ENCODE data around the gene GINS1. TPM values are rescaled to one million over a fixed set of nuclear protein-coding genes. Genes with fewer than 3 reads are reported as not detected.

Gene GINS1
- total and polyA plus RNA-seq, 2 of the 8 experiments (the other 6 are each of a cell fraction or from before 2014, with no cell fraction given), result 44.7 to 68.4 TPM

DNA sequence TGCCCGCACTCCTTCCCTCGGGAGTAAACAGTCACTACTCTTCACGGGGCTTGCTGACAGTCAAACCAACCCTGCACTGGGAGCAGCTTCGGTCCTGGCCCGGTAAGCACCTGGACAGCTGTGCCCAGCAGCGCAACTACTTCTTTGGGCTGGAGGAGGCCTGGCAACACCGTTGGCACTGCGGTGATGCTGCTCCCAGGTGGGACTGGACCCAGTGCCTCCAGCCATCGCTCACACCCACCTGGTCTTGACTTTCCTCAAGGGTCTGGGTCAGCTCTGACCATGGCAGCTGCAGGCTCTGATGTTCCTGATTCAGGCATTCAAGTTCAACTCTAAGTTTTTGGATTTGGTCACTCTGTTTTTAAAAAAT lies 53.8 kb downstream of the GINS1 start:
- Histone ChIP-seq H3K27me3 (replicated peaks in 1 of 4; ENCODE audit: control insufficient read depth in 3 of 4, extremely low read depth in 1 of 4, insufficient read depth in 3 of 4, low read length in 3 of 4) (no peaks in the 10 kb centered on the region), H3K27ac (ENCODE audit: low read depth, low read length) (no peak overlapping the region), H3K4me2 (ENCODE audit: insufficient read depth in 1 of 2, low read depth in 2 of 2, low read length in 2 of 2) (no peak overlapping the region), H4K91ac (replicated peaks; ENCODE audit: insufficient read length, low read length) (no peak overlapping the region), H3K79me1 (ENCODE audit: low read depth, low read length) (no peaks in the 10 kb centered on the region), H3K23ac (ENCODE audit: insufficient read length) (no peak overlapping the region), H3K4ac (replicated peaks; ENCODE audit: insufficient read length, low read depth, low read length) (no peak overlapping the region), H2AK5ac (ENCODE audit: low read depth, low read length) (no peak overlapping the region), H3K4me1 (replicated peaks in 1 of 4; ENCODE audit: control insufficient read depth in 3 of 4, insufficient read depth in 4 of 4, low read length in 3 of 4) (no peaks in the 10 kb centered on the region; a peak in 1 of 7 replicates), H3K18ac (ENCODE audit: extremely low read depth, low read length) (no peak overlapping the region), H3K14ac (ENCODE audit: insufficient read length) (no peak overlapping the region), H2BK5ac (ENCODE audit: low read depth, low read length) (no peak overlapping the region), H2BK120ac (replicated peaks; ENCODE audit: low read depth, low read length) (no peak overlapping the region), H3K4me3 (ENCODE audit: extremely low read depth in 1 of 4, insufficient read depth in 2 of 4, low read depth in 3 of 4, low read length in 4 of 4) (no peak overlapping the region), H4K5ac (ENCODE audit: insufficient read length, low read depth, low read length) (no peak overlapping the region), H3K9me3 (ENCODE audit: insufficient read depth in 2 of 2, low read depth in 1 of 2, low read length in 1 of 2) (no peaks in the 10 kb centered on the region), H2BK15ac (ENCODE audit: low read length) (no peak overlapping the region), H3K9ac (replicated peaks in 1 of 4; ENCODE audit: extremely low read depth in 1 of 4, low read depth in 3 of 4, low read length in 3 of 4) (no peak overlapping the region), H4K8ac (ENCODE audit: extremely low read depth, insufficient read depth, low read length) (no peak overlapping the region), H2BK12ac (ENCODE audit: low read depth, low read length) (no peak overlapping the region), H3K56ac (replicated peaks; ENCODE audit: insufficient read length, low read depth, low read length) (no peak overlapping the region), H3K79me2 (ENCODE audit: control insufficient read depth in 1 of 2, insufficient read depth in 2 of 2, low read length in 2 of 2) (no peaks in the 10 kb centered on the region), H3K23me2 (ENCODE audit: low read depth, low read length) (no peaks in the 10 kb centered on the region), H3K36me3 (ENCODE audit: control insufficient read depth in 2 of 4, insufficient read depth in 4 of 4, low read length in 3 of 4) (peaks cover 0 to 13% (median 6%) of the 10 kb centered on the region in 4 experiments; a peak in 5 of 8 replicates), H2BK20ac (ENCODE audit: low read length) (no peak overlapping the region), H4K20me1 (replicated peaks in 1 of 2; ENCODE audit: control insufficient read depth in 1 of 2, insufficient read depth in 2 of 2, low read length in 2 of 2) (peaks cover 0 to 3% of the 10 kb centered on the region in 2 experiments), H2AFZ (ENCODE audit: low read length) (no peak overlapping the region)
- DNase-seq (ENCODE audit: low read depth in 1 of 2, low spot score in 2 of 2) (no peak), FAIRE-seq (no peak)
- 85% methylated on average over 9 of the region's 9 CpGs; no CpG with 5 or more reads in 1 of the 2 experiments for WGBS, 2 experiments (ENCODE audit: extremely low coverage in 1 of 2, insufficient coverage in 1 of 2, insufficient read length in 1 of 2, insufficient replicate concordance in 2 of 2, low coverage in 1 of 2, low lambda C conversion rate in 2 of 2, missing lambda C conversion rate in 1 of 2)
- ChIA-PET POLR2A (ENCODE audit: partially characterized antibody) (interaction anchor here (1.1 kb wide), 1 partner anchor 16 kb away, joined by 3 read pairs; no protein-coding TSS in a partner anchor), CTCF (ENCODE audit: partially characterized antibody) (interaction anchor here (1.7 kb wide), 1 partner anchor 125 kb away, joined by 6 read pairs; no protein-coding TSS in a partner anchor)
- no peak for TF ChIP-seq CEBPB (IDR thresholded peaks at IDR 0.05; ENCODE audit: low read depth, low read length)
- TF ChIP-seq, protein P1, sequence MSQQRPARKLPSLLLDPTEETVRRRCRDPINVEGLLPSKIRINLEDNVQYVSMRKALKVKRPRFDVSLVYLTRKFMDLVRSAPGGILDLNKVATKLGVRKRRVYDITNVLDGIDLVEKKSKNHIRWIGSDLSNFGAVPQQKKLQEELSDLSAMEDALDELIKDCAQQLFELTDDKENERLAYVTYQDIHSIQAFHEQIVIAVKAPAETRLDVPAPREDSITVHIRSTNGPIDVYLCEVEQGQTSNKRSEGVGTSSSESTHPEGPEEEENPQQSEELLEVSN (IDR thresholded peaks at IDR 0.05), result no peak

All from H1 (cell line).